Right renal cortex interstitium (tissue), 3 donors: ENCODE data around the gene SOX13. TPM values are rescaled to one million over a fixed set of nuclear protein-coding genes. Genes with fewer than 3 reads are reported as not detected.
"Not testable (repeated sequence)": the region's sequence is repeated elsewhere in the genome, so short reads cannot be mapped to it uniquely, and the experiment has no call there.

Experiments
- DNase-seq, 3 donors: peaks; one replicate each; pipeline ENCODE4 v3.0.0-alpha.2; 2013; ENCODE audit warnings: low read depth in 3 of 3, low spot score in 2 of 3
- polyA plus RNA-seq, 3 donors: library from polyadenylated mRNA; unstranded; fragments of 120-200 nt; gene quantifications; one replicate each; pipeline ENCODE4 v1.2.1, GENCODE V29; 2013; ENCODE audit not compliant: insufficient read length in 3 of 3

The SOX13 gene
- polyA plus RNA-seq: 10 to 100 TPM; 37.9 to 40.9 (median 40.6) TPM

DNA sequence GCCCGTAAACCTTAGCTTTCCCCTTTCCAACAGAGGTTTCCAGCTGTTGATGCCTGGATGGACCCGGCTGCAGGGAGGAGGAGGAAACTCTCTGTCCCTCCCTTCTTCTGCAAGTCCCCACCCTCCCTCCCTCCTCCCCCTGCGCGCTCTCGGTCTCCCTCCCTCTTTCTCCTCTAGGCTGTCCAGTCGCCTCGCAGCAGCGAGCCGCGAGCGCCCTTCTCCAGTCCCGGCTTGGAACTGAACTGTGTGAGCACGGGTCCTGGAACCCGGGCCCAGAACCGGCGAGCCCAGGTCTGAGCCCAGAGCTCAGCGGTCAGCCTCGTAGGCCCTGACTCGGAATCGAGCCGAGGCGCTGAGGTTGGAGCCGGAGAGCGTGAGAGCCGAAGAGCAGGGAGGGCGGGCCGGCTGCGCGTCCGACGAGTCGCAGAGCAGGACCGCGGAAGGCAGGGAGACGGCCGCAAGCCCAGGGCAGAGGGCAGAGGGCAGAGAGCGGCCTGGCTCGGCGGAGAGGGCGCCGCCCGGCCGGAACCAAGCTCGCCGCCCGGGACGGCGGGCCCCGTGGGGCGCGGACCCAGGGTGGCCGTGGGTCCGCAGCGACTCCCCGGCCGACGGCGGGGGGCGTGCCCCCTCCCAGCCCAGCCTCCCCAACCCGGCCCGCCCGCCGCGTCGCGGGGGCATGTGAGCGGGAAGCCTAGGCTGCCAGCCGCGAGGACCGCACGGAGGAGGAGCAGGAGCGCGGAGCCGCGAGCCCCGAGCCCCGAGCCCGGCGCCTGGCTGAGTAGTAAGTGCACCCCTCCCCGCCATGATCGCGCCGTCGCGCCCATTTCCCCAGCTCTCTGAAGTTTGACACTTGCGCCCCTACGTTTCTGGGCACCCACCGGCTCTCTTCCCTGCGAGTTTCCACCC lies at the start of gene SOX13:
Gene SOX13 (plus strand): TSS at position 185 of the 906 bp plus-strand sequence. CDS start 39,801 bp downstream, outside the sequence.
- DNase-seq: peak; percentile 81 to 89 (median 81)

DNA sequence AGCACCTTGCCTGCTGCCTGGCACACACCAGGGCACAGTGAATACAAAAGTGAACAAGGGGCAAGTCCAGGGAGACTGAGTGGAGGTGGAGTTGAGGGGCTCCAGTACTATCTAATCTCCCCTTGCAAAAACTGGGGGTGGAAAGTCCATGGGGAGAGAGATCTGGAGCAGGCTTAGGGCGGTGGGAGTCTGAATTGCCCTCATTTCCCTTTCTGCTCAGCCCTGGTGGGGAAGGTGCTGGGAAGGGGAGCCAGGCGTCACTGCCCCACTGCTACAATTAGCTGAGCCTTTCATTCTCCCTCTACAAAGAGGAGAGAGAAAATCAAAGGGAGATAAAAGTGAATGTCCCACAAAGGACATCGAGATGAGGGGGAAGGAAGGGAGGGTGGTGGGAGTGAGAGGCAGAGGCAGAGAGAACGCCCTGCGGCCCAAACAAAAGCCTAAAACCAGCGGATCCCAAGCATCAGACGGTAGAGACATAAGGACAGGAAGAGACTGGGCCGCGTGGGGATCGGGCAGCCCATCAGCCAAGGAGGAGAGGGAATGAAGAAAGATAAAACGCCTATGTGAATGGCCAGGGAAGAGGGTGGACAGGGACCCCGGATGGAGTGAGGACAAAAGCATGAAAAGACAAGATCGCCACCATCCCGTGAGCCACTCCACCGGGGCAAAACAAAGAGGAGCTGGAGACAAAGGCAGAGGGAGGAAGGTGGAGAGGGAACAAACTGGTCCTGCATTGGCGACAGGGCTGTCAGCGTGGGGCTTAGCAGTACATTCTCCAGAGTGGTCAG lies 46.8 kb upstream of the SOX13 start:
- DNase-seq: no peak

GRCh38 chr1:204027446-204027845 lies 45.5 kb upstream of the SOX13 start:
- no peak for DNase-seq

GRCh38 chr1:204029016-204029415 lies 43.9 kb upstream of the SOX13 start:
- DNase-seq: no peak

DNA sequence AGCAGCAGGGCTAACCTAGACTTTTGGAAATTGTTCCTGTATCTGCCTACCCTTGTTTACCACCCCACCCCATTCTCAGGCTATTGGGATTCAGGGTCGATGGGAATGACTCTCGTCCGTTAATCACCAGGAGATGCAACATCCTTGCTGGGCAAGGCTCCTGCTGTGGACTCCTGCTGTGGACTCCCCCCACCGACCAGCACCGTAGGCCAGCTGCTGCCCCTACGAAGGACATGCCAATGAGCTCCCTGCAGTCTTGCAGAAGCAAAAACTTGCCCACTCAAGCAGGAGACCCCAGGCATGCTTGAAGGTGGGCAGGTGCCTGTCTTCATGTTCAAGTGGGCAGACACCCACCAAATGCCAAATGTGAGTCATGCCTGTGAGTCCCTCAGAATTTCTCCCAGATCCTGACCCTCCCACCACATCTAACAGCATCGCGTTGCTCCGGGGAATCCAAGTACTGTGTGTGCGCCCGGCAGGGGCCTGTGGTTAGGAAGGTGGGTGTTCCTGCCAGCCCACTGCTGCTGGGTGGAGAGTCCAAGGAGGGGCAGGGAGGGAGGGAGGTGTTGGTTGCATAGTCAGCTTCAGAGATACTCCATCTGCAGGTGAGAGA lies 41.7 kb upstream of the SOX13 start:
- DNase-seq: no peak

DNA sequence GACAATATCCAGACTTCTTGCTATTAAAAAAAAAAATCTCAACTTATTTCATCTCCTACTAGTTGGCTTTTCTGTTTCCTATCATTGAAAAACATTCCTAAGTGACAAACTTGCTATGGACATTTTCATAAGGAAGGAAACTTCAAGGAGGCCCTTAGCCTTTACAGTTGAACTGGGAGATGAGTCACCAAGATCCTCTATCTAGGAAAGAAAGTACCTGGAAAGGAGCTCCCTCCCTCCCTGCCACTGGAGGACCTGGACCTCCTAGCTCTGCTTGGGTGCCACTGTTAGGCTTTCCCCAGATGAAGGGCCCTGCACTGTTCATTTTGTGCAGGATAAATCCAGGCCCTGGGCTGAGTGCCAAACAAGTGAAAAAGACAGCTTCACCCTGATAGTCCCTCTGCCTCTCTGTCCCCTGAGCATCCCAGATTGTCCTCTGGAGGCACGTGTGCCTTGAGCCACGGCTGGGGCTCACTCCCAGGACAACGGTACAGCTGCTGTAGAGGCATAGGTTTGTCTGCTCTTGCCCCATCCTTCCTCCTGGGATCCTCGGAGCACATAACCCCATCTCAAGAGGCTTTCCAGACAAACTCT lies 40.2 kb upstream of the SOX13 start:
- DNase-seq: no peak

GRCh38 chr1:204033306-204033705 lies 39.6 kb upstream of the SOX13 start:
- DNase-seq: no peak

DNA sequence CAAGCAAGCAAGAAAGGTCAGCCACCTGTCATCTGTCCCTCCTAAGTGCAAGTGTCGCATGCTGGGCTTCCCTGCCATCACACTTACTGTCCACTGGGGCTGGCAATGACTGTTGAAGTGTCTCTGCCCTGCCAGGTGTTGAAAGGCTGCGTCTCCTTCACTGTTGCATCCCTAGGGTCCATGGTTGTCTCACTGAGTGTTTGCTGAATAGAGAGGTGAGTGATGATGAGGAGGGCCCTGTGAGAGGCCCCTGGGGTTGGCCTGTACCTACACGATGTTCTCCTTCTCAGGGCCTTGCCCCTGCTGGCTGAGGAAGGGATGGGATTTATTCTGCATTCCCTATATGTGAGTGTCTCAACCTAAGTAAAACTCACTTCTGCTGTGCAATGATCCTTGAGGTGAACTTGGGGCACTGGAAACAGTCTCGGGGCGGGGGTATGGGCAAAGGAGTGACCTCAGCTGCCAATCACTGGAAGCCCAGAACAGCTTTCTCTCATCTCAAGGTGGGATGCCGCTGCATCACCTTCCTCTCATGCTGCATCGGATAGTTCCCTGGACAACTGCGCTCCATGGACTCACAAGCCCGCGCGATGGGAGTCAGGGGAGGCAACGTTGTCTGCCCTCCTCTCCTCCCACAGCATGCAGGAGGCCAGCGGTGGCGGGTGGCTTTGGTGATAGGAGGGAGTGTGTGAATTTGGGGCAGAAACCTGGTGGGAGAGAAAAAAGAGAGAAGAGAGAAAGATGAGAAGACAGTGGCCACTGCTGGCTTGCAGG lies 35.8 kb upstream of the SOX13 start:
- no peak for DNase-seq

- no peak for DNase-seq
Observed at GRCh38 chr1:204041232-204041767, 31.6 kb upstream of the SOX13 start.

DNA sequence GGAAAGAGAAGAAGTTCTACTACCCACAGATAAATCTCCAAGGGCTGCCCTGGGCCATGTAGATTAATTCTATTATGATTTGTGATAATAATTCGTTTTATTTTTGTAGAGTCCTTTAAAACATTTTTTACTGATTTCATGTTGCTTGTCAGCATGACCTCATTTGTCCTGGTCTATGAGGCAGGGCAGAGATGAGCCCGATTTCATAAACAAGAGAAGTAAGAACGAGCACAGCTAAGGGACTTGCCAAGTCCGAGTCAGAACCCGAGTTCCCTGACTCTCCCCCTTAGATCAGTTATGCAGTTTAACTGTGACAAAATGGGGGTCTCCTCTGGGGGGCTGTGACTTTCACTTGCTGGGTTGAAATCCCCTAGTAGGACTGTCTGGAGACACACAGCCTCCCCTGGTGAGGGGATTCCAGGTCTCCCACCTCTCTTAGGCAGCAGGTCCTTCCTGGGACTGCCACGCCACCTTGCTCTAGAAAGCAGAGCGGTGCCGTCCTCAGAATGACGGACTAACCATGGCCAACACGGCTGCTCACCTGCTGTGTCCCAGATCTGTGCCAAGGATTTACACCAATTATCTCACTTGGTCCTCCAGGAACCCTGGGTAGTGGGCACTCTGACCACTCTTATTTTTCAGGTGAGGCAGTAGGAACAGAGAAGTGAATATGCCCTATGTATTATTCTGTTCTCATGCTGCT lies 31.0 kb upstream of the SOX13 start:
- DNase-seq: no peak

- DNase-seq: no peak
Observed at GRCh38 chr1:204042516-204042915, 30.4 kb upstream of the SOX13 start.

GRCh38 chr1:204043680-204044079 lies 29.2 kb upstream of the SOX13 start:
- DNase-seq: no peak

DNA sequence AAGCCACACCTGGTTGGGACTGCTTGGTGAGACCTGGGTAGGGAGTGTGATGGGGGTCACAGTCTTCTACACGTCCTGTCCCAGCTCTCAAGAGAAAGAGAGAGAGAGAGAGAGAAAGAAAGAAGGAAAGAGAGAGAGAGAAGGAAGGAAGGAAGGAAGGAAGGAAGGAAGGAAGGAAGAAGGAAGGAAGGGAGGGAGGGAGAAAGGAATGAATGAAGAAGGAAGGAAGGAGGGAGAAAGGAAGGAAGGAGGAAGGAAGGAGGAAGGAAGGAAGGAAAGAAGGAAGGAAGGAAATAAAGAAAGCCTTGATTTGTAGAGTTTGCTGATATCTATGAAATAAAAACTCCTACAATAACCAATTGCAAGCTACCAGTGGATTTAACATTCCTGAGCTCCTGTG lies 28.5 kb upstream of the SOX13 start:
- no peak for DNase-seq

DNA sequence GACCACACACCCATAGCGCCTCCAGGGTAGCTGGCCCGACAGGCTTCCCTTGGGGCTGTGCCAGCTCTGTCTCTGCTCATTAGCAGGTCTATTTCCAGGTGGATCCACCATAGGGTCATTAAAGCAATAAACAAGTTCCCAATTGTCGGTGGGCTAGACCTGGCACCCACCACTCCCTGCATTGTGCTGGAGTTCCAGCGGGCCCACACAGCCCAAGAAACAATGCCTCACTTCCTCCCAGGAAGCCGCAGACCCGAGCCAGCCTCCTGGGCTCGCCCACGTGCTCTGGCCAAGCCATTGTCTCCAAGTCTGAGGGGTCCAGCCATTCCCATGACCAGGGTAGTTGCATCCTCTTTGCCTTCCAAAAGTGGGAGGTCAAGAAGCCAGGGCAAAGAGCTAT lies 27.5 kb upstream of the SOX13 start:
- no peak for DNase-seq

GRCh38 chr1:204046346-204046745 lies 26.6 kb upstream of the SOX13 start:
- no peak for DNase-seq

GRCh38 chr1:204048796-204049195 lies 24.1 kb upstream of the SOX13 start:
- not testable (repeated sequence) for DNase-seq

- no peak for DNase-seq
Observed at GRCh38 chr1:204051258-204051657, 21.7 kb upstream of the SOX13 start.

DNA sequence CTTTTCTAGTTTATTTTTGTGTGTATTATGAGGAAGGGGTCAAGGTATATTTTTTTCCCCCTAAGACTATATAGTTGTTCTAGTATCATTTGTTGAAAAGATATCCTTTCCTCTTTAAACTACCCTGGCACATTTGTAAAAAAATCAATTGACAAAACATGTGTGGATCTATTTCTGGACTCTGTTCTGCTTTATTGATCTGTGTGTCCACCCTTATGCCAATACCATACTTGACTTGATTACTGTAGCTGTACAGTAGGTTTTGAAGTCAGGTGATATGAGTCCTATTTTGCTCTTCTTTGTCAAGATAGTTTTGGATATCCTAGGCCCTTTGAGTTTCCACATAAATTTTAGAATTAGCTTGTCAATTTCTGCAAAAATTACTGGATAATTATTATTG lies 21.2 kb upstream of the SOX13 start:
- no peak for DNase-seq

GRCh38 chr1:204053893-204054292 lies 19.0 kb upstream of the SOX13 start:
- DNase-seq: no peak
